Neural progenitor cell (in vitro differentiated cells): ENCODE measurements around the gene UBE2L6.

Source experiments
- EZH2 ChIP-seq: fragments of 200-600 bp; sonication (generic); IDR thresholded peaks from 2 replicates; pipeline ENCODE4 v1.6.1; 2017; ENCODE audit warnings: antibody characterized with exemption, mild to moderate bottlenecking, moderate library complexity
- TF ChIP-seq, protein P1 (sequence below): fragments of 200-600 bp; sonication (generic); IDR thresholded peaks from 2 replicates; pipeline ENCODE4 v1.5.1; 2017; ENCODE audit warnings: antibody characterized with exemption, mild to moderate bottlenecking

DNA sequence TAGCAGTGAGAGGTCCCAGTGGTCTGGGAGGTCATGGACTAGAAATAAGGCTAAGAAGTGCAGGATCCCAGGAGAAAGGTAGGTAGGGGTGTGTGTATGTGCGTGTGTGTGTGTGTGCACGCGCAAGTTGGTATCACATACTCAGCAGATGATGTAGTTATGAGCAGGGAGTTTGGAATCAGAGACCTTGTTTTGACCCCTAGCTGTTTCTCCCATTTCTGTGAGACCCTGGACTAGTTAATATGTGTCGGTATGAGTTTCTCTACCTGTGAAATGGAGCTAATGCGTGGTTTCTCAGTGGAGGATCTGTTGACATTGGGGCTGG, 31.3 kb upstream of the UBE2L6 start:
- TF ChIP-seq, protein P1, sequence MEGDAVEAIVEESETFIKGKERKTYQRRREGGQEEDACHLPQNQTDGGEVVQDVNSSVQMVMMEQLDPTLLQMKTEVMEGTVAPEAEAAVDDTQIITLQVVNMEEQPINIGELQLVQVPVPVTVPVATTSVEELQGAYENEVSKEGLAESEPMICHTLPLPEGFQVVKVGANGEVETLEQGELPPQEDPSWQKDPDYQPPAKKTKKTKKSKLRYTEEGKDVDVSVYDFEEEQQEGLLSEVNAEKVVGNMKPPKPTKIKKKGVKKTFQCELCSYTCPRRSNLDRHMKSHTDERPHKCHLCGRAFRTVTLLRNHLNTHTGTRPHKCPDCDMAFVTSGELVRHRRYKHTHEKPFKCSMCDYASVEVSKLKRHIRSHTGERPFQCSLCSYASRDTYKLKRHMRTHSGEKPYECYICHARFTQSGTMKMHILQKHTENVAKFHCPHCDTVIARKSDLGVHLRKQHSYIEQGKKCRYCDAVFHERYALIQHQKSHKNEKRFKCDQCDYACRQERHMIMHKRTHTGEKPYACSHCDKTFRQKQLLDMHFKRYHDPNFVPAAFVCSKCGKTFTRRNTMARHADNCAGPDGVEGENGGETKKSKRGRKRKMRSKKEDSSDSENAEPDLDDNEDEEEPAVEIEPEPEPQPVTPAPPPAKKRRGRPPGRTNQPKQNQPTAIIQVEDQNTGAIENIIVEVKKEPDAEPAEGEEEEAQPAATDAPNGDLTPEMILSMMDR, result no peak
- no peak for TF ChIP-seq EZH2
